HG03025 (cell line): Measurements from ENCODE around the gene CTSO.
A peak's percentile ranks its signal among the peaks of the same experiment; 100 is the strongest.
"Not testable (repeated sequence)": the region's sequence is repeated elsewhere in the genome, so short reads cannot be mapped to it uniquely, and the experiment has no call there.

Experiments used
- ATAC-seq: cut with Tn5 transposase; IDR thresholded peaks from one replicate; pipeline ENCODE4 v1.9.1; 2021; ENCODE audit warnings: mild to moderate bottlenecking, moderate library complexity; ENCODE audit not compliant: unreplicated experiment, low FRiP score

CTSO gene

GRCh38 chr4:155909615-155910226 lies 43.9 kb downstream of the CTSO start:
- no peak for ATAC-seq

GRCh38 chr4:155908187-155909139 lies 45.2 kb downstream of the CTSO start:
- peak; percentile 77 for ATAC-seq

- no peak for ATAC-seq
Observed at GRCh38 chr4:155907556-155907955, 46.1 kb downstream of the CTSO start.

- ATAC-seq, result no peak
Observed at GRCh38 chr4:155906554-155907247, 47.0 kb downstream of the CTSO start.

- ATAC-seq, result no peak
Observed at GRCh38 chr4:155904331-155904730, 49.3 kb downstream of the CTSO start.

GRCh38 chr4:155903453-155903852 lies 50.2 kb downstream of the CTSO start, which contains the start of gene TDO2:
TSS of gene TDO2 (plus strand) at chr4:155903696. CDS start at chr4:155903759, 63 bp downstream.
- no peak for ATAC-seq

- ATAC-seq, result no peak
Observed at GRCh38 chr4:155901013-155901412, 52.7 kb downstream of the CTSO start.

- ATAC-seq, result no peak
Observed at GRCh38 chr4:155900381-155900780, 53.3 kb downstream of the CTSO start.

GRCh38 chr4:155899891-155900290 lies 53.8 kb downstream of the CTSO start:
- no peak for ATAC-seq

- not testable (repeated sequence) for ATAC-seq
Observed at GRCh38 chr4:155898371-155898770, 55.3 kb downstream of the CTSO start.

- no peak for ATAC-seq
Observed at GRCh38 chr4:155891058-155891457, 62.6 kb downstream of the CTSO start.

GRCh38 chr4:155889946-155890345 lies 63.7 kb downstream of the CTSO start:
- ATAC-seq, result no peak

- ATAC-seq, result peak; percentile 90
Observed at GRCh38 chr4:155889031-155889793, 64.5 kb downstream of the CTSO start.

- ATAC-seq, result no peak
Observed at GRCh38 chr4:155887847-155888570, 65.7 kb downstream of the CTSO start.

GRCh38 chr4:155887045-155887444 lies 66.6 kb downstream of the CTSO start:
- ATAC-seq, result no peak

- ATAC-seq, result no peak
Observed at GRCh38 chr4:155885666-155886065, 68.0 kb downstream of the CTSO start.

GRCh38 chr4:155883895-155884294 lies 69.8 kb downstream of the CTSO start:
- no peak for ATAC-seq

GRCh38 chr4:155881555-155881954 lies 72.1 kb downstream of the CTSO start:
- peak; percentile 81 for ATAC-seq

- ATAC-seq, result no peak
Observed at GRCh38 chr4:155879767-155880166, 73.9 kb downstream of the CTSO start.

- no peak for ATAC-seq
Observed at GRCh38 chr4:155878611-155879010, 75.1 kb downstream of the CTSO start.
